K562 treated with DMSO at 1 percent for 12 hours (cell line): ENCODE measurements around the gene MRPL39. TPM values are rescaled to one million over a fixed set of nuclear protein-coding genes. Genes with fewer than 3 reads are reported as not detected.

Experiments used
- total RNA-seq: library from RNA; unstranded; fragments of 300-600 nt; gene quantifications from 2 replicates; pipeline ENCODE4 v1.2.3, GENCODE V29; 2022; ENCODE audit not compliant: insufficient read depth

The MRPL39 gene
- total RNA-seq, result 34.4 and 44.3 TPM in 2 replicates

DNA sequence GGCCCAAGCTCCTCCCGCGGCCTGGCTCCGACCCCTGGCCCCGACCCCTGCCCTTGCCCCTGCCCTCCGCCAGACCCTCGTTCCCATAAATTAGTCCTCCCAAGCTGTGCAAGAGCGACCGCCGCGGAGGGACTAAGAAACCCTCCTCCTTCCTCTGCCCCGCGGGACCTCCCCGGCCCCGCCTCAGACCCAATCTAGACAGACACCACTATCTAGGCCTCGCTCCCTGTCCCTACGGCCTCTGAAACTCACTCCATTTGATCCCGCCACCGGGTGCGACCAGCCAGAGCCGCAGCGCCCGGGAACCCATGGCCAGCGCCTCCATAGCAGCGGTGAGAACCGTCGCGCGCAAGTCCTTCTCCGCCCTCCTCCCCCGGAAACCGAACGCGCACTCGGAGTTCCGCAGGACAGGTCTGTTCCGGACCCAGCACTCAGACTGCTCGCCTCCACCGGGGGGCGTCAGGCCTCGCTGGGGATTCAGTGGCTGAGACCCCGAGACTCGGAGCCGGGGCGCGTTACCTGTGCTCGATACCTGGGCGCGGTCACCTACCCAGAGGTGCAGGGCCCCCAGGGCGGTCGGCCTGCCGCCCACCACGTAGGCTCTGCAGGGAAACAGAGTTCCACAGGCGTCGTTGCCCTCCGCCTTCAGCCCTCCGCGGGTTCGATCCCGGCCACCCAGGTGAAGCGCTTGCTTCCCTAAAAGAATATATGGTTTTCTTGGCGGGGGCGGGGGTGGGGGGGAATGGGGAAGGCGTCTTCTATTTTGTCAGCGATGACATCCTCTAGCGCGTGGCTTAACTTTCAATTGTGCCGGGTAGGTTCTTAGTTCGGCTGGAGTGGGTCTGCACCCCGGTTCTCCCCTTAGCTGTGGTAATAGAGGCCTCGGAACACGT, at the start of gene MRPL39:
TSS of gene MRPL39 (minus strand) at position 331 of the 893 bp plus-strand sequence. CDS start at position 325, 6 bp downstream.

DNA sequence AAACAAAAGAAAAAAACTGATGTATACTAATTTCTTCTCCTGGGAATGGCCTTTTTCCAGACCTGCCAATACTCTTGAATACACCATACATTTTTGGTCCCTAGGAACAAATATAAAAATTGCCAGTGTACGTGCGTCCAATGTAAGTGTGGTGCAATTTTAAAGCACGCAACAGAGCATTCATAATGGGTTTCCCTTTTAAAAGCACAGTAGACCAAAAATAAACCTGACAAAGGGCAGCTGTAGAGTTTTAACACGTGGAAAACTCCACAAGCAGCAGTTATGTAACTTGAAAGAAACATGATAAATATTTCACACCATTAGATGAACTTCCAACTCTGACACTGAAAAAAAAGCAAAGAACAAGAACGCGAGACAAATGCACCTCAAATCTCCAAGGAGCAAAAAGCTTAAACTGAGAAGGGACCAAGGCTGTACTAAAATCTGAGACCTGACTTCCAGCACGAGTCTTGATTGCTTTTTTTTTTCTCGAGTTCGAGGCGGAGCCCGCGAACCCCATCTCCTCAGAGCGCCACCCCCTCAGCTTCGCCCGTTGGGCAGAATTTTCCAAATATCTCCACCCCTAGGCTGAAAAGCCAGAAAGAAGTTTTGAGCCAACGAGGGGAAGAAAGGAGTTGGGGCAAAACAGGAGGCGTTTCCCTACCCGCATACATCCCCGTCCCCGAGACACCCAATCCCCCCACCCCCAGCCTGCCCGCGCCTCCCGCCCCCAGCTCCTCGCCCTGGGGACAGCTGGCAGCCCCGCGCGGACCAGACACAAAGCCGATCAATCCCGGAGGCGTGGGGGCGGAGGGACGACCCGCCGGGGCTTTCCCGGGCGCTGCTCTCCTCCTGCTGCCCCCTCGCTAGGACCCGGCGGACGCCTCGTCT, 31.6 kb upstream of the MRPL39 start, which contains the start of gene JAM2:
TSS of gene JAM2 (plus strand) at position 599 of the 891 bp plus-strand sequence. CDS start 564 bp downstream, outside the sequence.

Other genes starting within 250 kb of the MRPL39 start
- not detected in 2 replicates for gene JAM2, start 31.8 kb upstream of the MRPL39 start, total RNA-seq
- 194 and 210 TPM in 2 replicates for gene ATP5PF, start 127.4 kb upstream of the MRPL39 start, total RNA-seq
- 4.5 and 17.2 TPM in 2 replicates for gene GABPA, start 127.5 kb upstream of the MRPL39 start, total RNA-seq